GM19043 (cell line): ENCODE data around the gene HDLBP.
A peak's percentile ranks its signal among the peaks of the same experiment; 100 is the strongest.
"Not testable (repeated sequence)": the region's sequence is repeated elsewhere in the genome, so short reads cannot be mapped to it uniquely, and the experiment has no call there.

ENCODE experiments used
- ATAC-seq: cut with Tn5 transposase; IDR thresholded peaks from one replicate; pipeline ENCODE4 v1.9.1; 2021; ENCODE audit warnings: low read depth; ENCODE audit not compliant: unreplicated experiment

Gene HDLBP

DNA sequence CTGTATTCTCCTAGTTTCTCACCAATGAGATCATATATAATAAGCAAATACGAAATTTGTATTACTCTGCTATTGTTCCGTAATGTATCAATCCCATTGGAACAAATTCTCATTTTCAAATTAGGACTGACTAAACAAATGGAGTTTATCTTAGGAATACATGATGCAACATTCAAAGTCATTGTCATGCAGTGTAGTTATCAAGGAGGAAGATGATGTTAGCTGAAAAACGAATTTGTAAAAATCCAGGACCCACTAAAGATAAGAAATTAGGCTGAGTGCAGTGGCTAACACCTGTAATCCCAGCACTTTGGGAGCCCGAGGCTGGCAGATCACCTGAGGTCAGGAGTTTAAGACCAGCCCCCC, 15.1 kb upstream of the HDLBP start:
- no peak for ATAC-seq

DNA sequence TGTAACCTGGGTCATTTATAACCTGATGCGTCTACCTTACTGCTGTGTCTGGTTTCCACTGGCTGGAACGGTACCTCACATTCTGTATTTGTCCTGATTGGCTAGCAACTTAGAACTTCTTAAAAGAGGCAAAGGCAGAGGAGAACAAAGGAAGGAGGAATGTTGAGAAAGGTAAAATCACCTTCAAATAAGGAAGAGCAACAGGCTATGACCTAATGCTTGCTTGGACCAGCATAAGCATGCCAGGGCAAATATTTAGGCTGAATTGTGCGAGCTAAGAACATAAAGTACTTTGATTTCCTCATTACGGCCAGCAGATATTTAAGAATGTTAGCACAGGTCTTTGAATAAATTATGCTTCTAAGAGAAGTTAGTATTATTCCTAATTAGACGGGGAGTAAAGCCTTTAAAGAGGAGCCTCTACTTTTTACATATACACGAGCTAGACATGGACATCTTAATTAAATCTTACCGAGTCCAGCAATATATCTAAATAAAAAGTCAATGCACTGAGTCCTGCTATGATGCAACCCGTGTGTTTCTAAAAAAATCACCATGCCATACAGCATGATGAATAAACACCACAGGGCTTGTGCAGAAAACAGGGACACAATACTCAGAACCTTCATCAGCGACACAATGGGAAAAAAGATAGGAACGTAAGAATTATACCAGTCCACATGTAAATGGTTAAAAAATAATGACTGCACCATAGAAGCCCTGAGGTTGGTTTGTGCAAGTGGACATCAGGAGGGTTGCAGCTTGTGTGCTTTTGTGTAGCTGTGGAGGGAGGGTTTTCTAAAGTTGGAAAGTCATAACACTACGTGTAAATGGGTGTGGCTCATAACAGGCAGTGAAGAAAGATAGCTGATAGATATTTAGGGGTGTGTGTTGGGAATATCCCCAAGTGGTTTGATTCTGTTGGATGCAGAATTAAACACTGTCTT, 14.5 kb upstream of the HDLBP start:
- ATAC-seq = no peak

DNA sequence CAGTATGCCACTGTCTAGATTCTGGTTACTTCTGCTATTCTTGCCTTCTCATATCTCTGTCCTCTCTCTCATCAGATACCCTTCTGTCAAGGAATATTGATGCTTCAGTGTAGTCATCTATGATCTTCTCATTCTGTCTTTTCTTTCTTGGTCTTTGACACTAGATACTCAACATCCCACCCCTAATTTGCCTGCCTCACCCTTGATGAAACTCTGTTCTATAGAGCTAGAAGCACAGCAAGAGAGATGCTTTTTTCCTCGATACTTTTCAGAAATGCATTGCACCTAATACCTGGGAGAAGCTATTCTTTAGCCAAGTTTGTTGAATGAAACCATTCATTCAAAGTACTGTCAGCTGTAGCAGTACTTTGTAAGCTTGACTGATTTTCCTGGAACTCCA, 9.8 kb upstream of the HDLBP start:
- ATAC-seq = no peak

DNA sequence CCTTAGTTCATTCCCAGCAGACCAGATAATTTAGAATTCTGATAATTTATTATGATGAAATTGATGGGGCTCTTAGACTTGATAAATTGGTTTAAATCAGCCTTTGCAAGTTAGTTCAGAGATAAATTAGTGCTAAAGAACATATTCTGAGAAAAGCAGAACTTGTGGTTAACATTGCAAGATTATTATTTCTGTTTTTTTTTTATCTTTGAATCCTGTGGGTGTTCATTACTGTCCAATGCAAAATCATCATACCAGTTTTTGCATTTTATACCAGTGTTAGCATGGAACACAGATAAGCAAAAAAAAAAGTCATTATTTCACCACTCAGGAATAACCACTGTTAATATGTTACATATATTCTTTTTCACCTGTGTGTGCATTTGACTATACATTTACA, 9.3 kb upstream of the HDLBP start:
- no peak for ATAC-seq

DNA sequence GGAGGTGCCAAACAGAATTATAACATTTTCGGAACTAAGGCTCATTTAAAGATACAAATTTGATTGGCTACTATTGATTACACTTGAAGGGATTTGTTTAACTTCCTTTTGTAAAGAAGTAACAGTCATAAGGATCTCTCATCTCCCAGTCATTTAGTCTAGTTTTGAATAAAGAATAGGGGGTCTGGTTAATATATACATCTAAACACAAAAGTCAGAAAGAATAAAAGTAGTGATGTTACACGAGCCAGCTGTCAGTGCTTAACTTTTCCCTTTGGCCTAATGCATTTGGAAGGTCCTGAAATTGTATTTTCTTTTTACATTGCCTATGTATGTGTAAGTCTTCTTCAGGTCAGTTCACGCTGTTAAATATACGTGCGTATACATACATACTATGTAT, 8.3 kb upstream of the HDLBP start:
- ATAC-seq = no peak

DNA sequence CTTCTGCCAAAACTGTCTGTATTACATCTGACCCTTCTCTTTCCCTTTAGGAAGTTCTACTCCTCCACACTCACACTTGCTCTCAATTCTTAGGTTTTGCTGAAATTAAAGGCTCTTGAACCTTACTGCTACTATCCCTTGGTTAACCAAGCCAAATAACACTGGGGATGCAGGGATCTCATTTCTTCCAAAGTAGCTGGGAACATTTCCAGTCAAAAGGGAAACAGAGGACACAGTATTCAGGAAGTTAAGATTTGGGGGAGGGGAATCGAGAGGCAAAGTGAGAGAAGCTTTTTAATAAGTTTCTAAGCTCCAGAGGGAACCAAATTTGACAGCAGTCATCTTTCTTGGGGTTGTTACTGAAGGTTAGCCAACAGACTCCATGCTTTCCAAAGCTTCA, 6.4 kb upstream of the HDLBP start:
- ATAC-seq = no peak

DNA sequence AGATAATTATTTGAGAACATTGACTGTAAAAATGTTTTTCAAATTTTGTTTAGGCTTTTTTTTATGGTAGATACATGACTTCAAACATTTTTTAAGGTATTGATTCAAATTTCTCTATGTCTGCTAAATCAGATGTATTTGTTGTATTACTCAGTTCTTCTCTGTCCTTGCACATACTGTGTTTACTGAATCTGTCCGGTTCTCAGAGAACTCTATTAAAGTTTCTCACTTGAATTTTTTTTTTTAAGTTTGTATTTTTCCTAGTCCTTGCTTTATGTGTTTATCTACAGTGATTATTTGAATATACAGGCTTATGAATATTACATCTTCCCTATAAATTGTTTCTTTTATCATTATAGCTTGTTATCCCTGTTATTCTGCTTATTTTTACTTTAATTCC, 5.6 kb upstream of the HDLBP start:
- ATAC-seq = no peak

DNA sequence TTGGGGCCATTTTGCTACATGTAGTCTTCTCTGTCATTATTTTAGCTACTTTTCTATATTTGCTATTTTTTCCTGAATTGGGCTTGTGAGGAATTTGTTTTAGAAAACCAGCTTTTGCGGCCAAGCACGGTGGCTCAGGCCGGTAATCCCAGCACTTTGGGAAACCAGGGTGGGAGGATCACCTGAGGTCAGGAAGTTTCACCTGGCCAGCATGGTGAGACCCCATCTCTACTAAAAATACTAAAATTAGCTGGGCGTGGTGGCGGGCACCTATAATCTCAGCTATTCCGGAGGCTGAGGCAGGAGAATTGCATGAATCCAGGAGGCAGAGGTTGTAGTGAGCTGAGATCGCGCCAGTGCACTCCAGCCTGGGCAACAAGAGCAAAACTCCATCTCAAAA, 4.9 kb upstream of the HDLBP start:
- no peak for ATAC-seq

DNA sequence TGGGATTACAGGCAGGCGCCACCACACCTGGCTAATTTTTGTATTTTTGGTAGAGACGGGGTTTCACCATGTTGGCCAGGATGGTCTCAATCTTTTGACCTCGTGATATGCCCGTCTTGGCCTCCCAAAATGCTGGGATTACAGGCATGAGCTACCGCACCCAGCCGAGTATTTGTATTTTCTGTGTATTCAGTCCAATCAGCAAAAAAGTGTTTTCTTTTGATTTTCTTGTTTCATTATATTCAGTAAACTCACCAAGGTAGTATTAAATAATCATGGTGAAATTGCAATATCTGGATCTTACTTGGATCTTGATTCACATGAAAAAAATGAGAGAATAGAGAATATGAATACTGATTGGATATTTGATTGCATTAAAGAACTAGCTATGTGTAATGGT, 3.4 kb upstream of the HDLBP start:
- ATAC-seq = not testable (repeated sequence)

DNA sequence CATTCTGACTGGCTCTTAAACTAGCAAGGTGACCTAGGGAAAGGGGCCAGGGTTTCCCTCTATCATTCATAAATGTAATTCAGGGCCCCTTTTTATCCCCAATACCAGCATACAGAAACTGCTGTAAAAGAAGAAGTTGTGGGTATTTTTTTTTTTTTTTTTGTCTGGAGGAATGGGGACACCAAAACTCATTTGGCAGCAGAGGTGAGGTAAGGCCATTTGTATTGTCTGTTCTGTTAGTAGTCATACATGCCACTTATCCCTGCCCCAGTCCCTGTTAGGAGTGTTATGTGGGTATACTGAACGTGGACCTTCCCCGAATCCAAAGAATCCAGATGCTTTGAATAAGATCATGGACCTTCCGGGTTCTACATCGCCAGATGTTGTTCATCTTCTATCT, 1.9 kb upstream of the HDLBP start:
- no peak for ATAC-seq

DNA sequence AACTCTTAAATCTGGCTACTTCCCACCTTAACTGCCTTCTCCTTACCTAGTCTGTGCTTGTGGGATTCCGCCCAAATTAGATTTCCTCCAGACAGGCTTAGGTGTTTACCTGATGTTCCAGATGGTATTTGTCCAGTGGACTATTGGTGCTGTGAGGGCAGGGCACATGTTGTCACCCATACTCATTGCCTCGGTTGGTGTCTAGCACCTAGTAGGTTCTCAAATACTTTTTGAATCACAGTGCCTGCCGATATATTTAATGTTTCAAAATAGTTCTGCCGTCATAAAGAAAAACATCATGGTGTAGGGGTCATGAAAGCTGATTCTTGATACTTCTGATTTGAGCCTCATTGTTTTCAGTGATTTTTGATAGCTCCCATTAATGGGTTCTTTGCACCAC, 1.4 kb upstream of the HDLBP start:
- ATAC-seq = no peak

DNA sequence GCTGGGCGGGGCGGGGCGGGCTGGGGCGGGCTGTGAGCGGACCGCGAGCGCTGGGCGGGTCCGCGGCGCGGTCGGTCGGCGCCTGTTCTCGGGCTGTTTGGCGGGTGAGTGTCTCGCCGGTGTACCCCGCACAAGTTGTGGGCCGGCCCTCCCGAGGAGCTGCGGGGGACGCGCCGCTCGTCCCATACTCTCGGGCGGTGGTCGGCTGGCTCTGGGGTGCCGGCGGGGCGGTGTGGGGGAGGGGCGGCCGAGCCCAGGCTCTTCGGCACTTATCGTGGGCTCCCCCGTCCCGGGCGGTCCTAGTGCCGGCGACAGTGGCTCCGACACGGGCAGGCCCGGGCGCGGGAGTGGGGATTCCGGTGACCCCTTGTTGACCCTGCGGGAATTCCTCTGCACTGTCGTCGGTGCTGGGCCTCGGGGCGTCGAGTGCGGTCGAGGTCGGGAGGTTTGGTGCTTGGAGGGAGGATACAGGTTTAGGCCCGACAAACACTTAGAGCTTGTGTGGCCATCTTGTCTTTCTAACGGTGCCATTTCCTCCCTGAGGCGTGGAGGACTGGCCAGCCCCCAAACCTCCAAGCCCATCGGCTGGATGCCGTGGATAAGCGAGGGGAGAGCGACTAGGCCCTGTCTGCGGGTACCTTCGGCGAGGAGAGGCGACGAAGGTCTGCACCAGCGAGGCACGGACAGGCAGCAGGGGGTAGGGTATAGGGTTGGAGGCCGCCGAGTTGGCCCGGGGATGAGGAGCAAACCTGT, 583 bp upstream of the HDLBP start, which contains the start of gene SEPTIN2:
SEPTIN2 (plus strand) TSS at position 47 of the 753 bp plus-strand sequence. CDS start 8,308 bp downstream, outside the sequence.
- peak; percentile 30 for ATAC-seq

DNA sequence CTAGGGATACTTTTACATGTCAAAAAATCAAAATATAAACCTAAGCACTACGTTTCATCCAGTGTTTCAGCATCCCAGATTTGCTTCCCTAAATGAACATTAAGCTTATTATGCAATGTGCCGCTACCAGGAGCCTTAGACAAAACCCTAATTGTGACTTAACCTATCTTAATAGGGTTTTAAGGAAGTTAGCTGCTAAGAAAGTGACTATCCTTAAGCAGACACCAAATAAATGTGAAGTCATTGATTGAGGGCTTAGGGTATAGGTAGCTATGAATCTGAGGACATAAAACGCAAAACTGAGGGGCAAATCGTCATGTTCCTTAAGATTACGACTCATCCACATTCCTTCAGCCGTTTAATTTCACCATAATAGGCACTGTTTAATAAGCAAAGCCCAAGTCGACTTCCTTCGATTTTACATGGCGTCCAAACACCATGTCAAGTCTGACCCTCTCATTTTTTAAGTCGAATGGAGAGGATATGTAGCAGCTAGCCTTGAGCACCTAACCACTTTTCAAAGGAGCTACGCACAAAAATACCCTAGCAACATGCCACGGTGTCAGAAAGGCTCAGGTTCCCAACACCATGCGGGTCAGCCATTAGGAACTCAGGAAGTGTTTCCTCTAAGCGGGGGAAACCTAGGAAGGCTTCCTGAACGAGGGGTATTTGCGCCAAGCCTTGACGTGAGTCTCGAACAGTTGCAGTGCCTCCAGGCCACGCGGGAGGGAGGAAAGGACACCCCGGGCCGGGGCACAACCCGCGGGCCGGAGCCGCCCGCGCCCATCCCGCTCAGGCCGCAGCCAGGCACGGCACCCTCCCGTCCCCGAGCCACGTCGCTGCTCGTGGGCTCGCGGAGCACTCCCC, 1.0 kb downstream of the HDLBP start:
- ATAC-seq = no peak

DNA sequence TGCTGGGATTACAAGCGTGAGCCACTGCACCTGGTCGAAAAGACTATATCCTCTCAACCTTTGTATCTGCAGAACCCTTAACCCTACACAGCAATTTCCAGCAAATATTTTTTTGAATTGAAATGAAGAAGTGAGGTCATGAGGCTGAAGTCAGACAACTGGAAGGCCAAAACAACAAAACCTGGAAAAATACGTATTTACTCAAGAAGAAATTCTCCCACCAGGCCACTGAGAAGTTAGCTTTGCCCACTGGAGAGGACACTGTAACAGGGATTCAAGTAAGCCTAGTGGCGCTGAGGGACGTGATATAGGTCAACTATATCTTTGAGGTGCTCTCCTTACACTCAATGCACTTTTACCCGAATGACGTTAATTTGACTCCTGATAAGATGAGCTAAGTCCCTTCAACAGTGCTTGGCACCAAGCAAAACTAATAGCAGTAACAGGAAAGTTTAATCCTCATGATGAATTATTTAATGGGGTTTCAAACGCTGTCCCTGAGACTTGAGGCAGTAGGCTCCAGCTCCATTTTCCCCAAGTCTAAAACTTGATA, 1.9 kb downstream of the HDLBP start:
- ATAC-seq = no peak

DNA sequence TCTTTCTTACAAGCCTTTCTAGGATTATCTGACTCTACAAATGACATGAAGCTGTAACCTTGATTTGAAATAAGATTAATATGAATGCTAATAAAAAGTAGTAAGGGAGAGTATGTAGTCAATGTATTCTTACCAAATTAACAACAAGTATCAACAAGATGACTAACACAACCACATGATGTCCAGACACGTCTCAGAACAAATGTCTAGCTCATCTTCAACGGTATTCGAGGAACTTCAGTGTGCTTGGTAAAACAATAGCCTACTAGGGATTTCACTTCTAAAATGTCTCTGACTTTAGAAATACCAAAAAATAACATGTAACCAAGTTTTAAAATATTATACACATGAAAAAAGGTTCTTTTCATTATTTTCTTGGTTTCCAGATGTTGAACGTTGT, 3.4 kb downstream of the HDLBP start:
- no peak for ATAC-seq

DNA sequence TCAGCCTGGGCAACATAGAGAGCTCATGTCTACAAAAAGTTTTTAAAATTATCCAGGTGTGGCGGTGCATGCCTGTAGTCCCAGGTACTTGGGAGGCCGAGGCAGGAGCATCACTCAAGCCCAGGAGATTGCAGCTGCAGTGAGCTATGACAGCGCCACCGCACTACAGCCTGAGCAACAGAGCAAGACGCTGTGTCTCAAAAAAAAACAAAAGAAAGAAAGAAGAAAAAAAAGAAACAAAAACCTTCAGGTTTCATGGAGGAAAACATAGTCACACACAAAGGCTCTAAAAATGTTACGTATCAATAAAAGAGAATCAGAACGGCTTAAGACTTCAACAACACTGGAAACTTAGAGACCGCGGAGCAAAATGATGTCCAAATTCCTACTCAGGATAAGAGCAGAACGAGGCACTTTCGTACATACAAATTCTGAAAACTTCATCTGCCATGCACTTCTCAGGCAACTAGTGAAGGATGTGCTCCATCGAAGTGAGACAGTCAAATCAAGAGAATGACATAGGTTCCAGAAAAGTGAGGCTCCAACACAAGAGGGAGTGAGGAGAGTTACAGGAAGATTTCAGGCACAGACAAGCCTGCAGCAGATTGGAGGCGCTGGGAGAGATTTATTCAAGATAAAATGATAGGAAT, 4.4 kb downstream of the HDLBP start:
- no peak for ATAC-seq

DNA sequence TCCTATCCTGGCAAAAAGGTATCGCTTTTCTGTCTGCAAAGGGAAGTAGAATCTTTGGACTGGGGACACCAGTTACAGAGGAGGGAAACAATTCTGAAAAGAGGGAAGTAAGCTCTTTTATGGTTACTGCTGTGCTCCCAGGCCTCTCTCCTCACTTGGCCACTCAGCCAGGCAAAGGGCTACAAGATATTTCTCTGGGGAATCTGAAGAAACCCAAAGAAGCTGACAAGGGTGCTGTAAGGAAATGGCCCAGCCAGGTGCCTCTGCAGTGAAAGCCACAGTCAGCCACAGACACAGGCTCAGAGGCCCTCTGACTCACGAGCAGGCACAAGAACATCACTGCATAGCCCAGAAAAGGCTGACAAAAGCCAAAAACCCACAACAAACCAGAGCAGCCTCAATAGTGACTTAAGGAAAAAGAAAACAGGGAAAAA, 5.8 kb downstream of the HDLBP start:
- ATAC-seq = peak; percentile 51

DNA sequence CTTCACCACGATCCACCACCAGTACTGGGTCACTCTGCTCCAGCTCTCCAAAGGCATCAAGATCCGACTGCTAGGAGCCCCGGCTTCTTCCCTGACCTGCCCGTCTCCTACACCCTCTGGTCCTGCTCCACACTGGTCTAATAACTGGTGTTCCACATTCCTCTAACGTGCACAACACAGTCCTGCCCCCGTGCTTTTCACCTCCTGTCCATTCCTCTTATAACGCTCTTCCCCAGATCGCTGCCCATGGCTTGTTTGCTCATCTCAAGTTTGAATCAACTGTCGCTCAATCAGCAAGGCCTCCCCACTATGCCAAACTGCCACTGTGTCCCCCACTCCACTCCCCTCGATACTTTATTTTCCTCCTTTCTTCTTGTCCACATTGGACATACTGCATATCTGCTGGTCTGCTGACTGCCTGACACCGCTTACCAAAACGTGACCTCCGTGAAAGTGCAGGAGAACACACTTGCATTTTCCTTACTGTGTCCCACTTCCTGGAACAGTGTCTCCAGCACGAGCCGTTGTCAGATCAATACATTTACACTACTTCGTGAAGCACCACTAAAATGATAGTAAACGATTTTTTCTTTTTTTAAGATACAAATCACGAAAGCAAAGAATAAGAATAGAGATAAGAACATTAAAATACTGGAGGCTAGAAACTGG, 6.5 kb downstream of the HDLBP start:
- ATAC-seq = no peak

DNA sequence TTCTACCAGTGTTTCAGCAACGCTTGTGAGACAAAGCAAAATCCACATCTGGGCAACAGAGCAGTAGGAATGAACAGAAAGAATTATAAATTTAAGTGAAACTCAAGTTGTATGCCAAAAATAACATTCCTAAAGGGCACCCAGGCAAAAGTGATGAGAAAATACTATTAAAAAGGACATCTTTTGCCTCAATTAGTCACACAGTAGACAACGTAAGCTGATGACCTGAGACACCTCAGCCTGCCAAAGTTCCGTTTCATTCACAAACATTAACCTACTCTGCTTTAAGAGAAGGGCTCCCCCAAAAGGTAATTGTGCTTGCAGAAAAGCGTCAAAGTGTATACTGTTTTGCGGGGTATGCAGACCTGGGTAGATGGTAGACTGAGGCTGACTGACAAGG, 7.2 kb downstream of the HDLBP start:
- no peak for ATAC-seq
